ENCODE data around the gene PPP1R9A.

The PPP1R9A gene

GRCh38 chr7:95318501-95319100, 411.2 kb downstream of the PPP1R9A start:
- DNase-seq (ENCODE audit: low read depth, low spot score): no peak

DNA sequence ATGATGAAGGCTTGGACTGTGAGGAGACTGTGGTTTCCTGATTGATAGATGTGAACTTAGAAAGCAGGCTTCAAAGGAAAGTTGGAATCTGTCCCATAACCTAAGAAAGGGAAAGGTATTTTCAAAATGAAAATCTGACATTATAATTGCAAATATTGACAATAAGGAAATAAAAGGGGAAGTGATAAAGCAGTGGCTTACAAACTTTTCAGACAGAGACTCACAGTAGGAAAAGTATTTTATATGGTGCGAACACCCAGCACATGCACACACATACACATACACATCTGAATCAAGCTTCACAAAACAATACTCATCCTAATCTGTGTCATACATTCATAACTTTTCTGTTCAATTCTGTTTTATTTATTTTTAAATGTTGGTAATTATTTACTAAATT, 412.2 kb downstream of the PPP1R9A start:
- no peak for DNase-seq (ENCODE audit: low read depth, low spot score)

DNA sequence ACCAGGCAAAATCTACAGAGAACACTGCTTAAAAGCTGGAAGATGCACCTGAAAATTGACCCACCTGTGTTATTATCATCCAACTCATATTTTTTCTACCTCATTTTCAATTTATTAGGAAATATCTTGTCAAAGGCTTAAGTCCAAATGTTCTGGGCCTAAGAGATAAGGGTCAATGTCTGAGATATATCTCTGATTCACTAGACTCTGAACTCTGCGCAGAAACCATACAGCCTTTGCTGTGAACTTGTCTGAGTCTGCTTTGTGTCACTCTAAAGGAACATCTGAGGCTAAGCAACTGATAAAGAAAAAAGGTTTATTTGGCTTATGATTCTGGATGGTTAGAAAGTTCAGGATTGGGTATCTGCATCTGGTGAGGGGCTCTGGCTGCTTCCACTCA, 413.3 kb downstream of the PPP1R9A start:
- DNase-seq (ENCODE audit: low read depth, low spot score): no peak

DNA sequence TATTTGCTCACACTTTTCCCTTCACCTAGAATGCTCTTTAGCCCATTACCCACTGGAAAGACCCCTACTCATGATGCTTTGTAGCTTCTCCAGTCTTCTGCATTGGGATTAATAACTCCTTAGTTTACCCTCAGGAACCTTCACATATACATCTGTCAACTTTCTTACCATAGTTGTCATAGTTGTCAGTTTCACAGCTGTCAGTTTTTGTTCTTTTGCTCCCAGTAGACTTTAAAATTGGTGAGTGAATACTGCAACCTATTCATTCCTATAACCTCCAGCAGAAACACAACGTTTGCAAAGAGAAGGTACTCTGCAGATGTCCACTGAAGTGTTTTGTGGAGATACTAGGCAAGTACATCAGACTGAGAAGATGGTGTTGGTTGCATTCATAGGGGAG, 414.3 kb downstream of the PPP1R9A start:
- DNase-seq (ENCODE audit: low read depth, low spot score): no peak

DNA sequence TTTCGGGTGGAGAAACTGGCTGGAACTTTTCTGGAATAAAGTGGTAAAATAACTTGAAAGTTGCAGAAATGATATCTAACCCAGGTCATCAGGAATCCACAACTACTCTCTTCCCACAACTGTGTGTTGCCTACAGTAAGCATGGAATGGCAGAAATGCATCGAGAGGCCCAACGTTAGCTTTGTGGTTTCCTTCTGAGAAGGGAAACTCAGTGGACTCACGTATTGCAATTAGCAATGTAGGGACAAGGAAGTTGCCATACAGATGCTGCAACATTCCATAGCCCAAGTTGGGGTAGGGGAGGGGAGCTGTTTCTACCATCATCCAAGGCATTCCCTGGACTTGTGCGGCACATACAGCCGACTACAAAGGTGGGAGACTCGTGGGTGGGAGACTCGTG, 415.0 kb downstream of the PPP1R9A start:
- no peak for DNase-seq (ENCODE audit: low read depth, low spot score)

DNA sequence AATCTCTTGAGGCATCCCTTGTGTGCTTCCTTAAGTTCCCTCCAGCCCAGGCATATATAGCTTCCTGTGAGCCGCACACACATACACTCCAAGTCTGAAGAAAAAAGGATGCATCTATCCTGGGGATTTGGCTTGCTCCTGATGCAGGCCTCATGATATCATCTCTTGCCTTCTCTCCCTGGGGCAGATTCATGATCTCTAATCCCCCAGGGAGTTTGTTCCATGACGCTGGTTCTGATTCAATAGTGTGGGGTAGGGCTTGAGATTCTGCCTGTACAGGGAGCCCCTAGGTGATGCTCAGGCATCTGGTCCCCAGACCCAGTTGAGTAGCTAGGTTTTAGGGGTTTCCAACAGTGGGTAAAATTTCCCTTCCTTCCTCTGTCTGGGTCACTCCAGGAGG, 415.5 kb downstream of the PPP1R9A start:
- DNase-seq (ENCODE audit: low read depth, low spot score): no peak

- DNase-seq (ENCODE audit: low read depth, low spot score): no peak
These were observed 416.2 kb downstream of the PPP1R9A start for GRCh38 chr7:95323410-95324129.

DNA sequence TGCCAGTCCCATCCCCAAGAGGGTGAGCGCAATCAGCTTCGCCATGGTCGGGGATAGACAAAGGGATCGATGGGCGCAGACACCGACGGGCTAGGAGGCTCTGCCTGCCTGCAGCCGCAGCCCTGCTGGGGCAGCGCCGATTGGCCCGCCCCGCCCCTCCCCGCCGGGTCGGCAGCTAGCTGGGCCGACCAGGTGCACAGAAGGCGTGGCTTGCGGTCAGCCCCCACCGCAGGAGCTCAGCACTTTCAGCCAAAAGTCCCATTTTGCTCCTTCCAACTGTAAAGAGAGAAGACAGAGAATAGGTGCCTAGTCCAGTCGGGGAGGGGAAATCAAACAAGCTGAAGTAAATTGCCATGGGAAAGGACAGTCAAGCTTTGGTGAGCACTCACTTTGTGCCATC, 417.0 kb downstream of the PPP1R9A start, which contains the start of gene PON1:
Gene PON1 (minus strand): TSS at position 102 of the 400 bp plus-strand sequence. CDS start 57 bp downstream, at position 45.
- DNase-seq (ENCODE audit: low read depth, low spot score): no peak

- DNase-seq (ENCODE audit: low read depth, low spot score): no peak
These were observed 420.0 kb downstream of the PPP1R9A start for GRCh38 chr7:95327356-95327755.

GRCh38 chr7:95330204-95330960, 423.0 kb downstream of the PPP1R9A start:
- DNase-seq (ENCODE audit: low read depth, low spot score): no peak

DNA sequence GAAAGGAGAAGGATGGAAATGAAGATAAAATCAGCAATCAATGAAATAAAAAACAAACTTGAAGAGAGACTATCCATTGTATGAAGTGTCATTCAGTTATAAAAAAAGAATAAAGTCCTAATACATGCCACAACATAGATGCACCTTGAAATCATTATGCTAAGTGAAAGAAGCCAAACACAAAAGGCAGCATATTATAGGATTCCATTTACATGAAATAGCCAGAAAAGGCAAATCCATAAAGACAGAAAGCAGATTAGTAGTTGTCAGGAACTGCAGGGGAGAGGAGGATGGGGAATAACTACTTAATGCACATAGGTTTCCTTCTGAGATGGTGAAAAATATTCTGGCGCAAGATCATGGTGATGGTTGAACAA, 423.6 kb downstream of the PPP1R9A start:
- no peak for DNase-seq (ENCODE audit: low read depth, low spot score)

- DNase-seq (ENCODE audit: low read depth, low spot score): no peak
These were observed 427.1 kb downstream of the PPP1R9A start for GRCh38 chr7:95334447-95334846.

GRCh38 chr7:95335093-95335492, 427.7 kb downstream of the PPP1R9A start:
- DNase-seq (ENCODE audit: low read depth, low spot score): no peak

GRCh38 chr7:95338832-95339231, 431.4 kb downstream of the PPP1R9A start:
- no peak for DNase-seq (ENCODE audit: low read depth, low spot score)

DNA sequence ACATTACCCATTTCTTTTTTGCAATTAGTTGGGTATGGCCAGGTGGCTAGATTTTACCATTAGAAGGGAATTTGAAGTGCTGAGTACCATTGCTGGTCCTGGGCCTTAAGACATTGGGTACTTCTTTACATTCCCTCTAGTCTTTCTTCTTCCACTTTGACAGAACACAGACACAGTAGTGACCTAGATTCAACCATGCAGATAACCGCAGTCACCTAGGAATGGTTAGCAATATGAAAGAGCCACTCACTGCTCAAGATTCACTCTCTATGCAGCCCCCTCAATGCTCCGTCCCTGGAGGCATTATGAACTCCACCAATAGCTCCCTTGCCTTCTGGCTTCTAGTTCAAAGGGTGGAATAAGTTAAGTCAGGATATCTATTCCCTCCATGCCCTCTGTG, 433.1 kb downstream of the PPP1R9A start:
- DNase-seq (ENCODE audit: low read depth, low spot score): no peak

DNA sequence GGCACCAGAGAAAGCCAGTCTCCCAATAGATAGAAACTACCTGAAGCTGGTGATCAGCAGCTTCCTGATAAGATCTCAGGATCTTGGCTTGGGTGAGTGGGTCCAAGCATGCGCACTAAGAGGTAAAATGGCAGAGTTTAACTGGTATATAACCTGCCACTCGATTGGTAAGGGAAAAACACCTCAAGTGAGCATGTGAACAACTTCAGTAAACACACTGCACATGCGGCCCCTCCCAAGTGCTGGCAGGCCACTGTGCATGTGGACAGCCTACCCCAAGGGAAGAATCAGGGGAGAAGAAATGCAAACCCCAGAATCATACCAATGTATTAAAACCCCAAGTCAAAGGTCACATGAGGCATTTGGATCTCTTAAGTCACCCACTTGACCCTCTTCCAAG, 434.6 kb downstream of the PPP1R9A start:
- no peak for DNase-seq (ENCODE audit: low read depth, low spot score)

- no peak for DNase-seq (ENCODE audit: low read depth, low spot score)
These were observed 435.4 kb downstream of the PPP1R9A start for GRCh38 chr7:95342642-95343307.

All from activated CD4-positive, CD25-positive, alpha-beta regulatory T cell treated with anti-CD3 and anti-CD28 coated beads, Interleukin-2, amount 50 U/mL, for 16 hours (primary cell).